Measurements from ENCODE around the gene INTS4. TPM values are rescaled to one million over a fixed set of nuclear protein-coding genes. Genes with fewer than 3 reads are reported as not detected.
"Not testable (repeated sequence)": the region's sequence is repeated elsewhere in the genome, so short reads cannot be mapped to it uniquely, and the experiment has no call there.

INTS4 gene
- total and polyA plus RNA-seq, 10 of the 15 experiments (the other 5 are each of a cell fraction or from before 2014, with no cell fraction given) = 20.2 to 50.5 (median 40.0) TPM

GRCh38 chr11:77865805-77866204, 128.7 kb downstream of the INTS4 start:
- Histone ChIP-seq H3K79me2 (ENCODE audit: control insufficient read depth, insufficient read depth, low read length) (no peaks in the 10 kb centered on the region), H3K4me2 (ENCODE audit: control insufficient read depth, insufficient read depth) (no peak overlapping the region), H4K20me1 (ENCODE audit: control insufficient read depth, insufficient read depth) (no peaks in the 10 kb centered on the region), H3K9me3 (replicated peaks; ENCODE audit: control insufficient read depth, insufficient read depth, low read length) (no peaks in the 10 kb centered on the region), H3K4me1 (ENCODE audit: control insufficient read depth, insufficient read depth, low read length) (no peaks in the 10 kb centered on the region), H3K36me3 (ENCODE audit: control insufficient read depth in 2 of 2, insufficient read depth in 2 of 2, low read length in 1 of 2) (no peaks in the 10 kb centered on the region), H3K9ac (ENCODE audit: control insufficient read depth, insufficient read depth, low read length) (no peak overlapping the region), H3K27me3 (replicated peaks in 1 of 2; ENCODE audit: control insufficient read depth in 2 of 2, insufficient read depth in 2 of 2, low read length in 1 of 2) (no peaks in the 10 kb centered on the region), H3K4me3 (no peak overlapping the region), H3K27ac (ENCODE audit: control insufficient read depth, insufficient read depth) (no peak overlapping the region), H2AFZ (ENCODE audit: control insufficient read depth, low read depth, low read length) (no peak overlapping the region)
- TF ChIP-seq ZNF274 (IDR thresholded peaks at IDR 0.05; ENCODE audit: insufficient read depth, insufficient read length) = no peak
- FAIRE-seq = no peak
- no peak for ATAC-seq
- BruUV-seq (replicated peaks) = no TSS peak
- POLR2A ChIA-PET = no interaction called here
- SMC1A ChIA-PET (ENCODE audit: uncharacterized antibody, unreplicated experiment) = no interaction called here
- intact Hi-C loops (cut with micrococcal nuclease; ENCODE audit: unreplicated experiment) = no loop called here
- CTCF ChIA-PET = interaction anchor here (0.6 kb wide), 1 partner anchor 1234 kb away, joined by 3 read pairs; no protein-coding TSS in a partner anchor
- WGBS (ENCODE audit: insufficient coverage, insufficient replicate concordance, low lambda C conversion rate, missing lambda C conversion rate) = 100% methylated on average over 1 of the region's 1 CpG
- in situ Hi-C loops (cut with MboI) = no loop called here
- RAD21 ChIA-PET (ENCODE audit: unreplicated experiment) = no interaction called here
- no peak for DNase-seq (ENCODE audit: low read depth, low spot score)

DNA sequence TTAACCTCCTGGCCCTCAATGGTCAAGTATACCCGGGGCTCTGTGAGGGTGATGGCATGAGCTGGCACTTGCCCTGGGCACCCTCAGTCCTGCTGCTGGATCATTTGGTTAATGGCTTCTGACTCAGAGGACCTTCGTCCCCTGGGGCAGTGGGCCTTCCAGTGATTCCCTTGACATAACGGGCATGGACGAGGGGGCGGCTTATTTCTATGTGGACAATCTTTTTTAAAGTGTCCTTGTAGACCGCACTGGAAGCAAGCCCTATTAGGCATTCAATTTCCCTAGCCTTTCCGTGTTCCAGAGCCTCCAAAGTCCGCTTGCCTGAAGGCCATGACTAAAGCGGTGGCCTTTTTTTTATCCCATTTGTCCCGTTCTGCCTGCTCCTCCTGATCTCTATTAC, 133.0 kb downstream of the INTS4 start:
- H3K27me3 ChIP-seq (replicated peaks in 1 of 2; ENCODE audit: control insufficient read depth in 2 of 2, insufficient read depth in 2 of 2, low read length in 1 of 2); RAD21 ChIA-PET (ENCODE audit: unreplicated experiment); H3K36me3 ChIP-seq (ENCODE audit: control insufficient read depth in 2 of 2, insufficient read depth in 2 of 2, low read length in 1 of 2); CTCF ChIA-PET; FAIRE-seq; in situ Hi-C loops (cut with MboI); intact Hi-C loops (cut with micrococcal nuclease; ENCODE audit: unreplicated experiment); DNase-seq (ENCODE audit: low read depth, low spot score); H3K27ac ChIP-seq (ENCODE audit: control insufficient read depth, insufficient read depth); H3K9me3 ChIP-seq (replicated peaks; ENCODE audit: control insufficient read depth, insufficient read depth, low read length); H3K4me2 ChIP-seq (ENCODE audit: control insufficient read depth, insufficient read depth); H4K20me1 ChIP-seq (ENCODE audit: control insufficient read depth, insufficient read depth); SMC1A ChIA-PET (ENCODE audit: uncharacterized antibody, unreplicated experiment); POLR2A ChIA-PET; H3K4me1 ChIP-seq (ENCODE audit: control insufficient read depth, insufficient read depth, low read length); H3K79me2 ChIP-seq (ENCODE audit: control insufficient read depth, insufficient read depth, low read length); BruUV-seq (replicated peaks); H3K4me3 ChIP-seq; H2AFZ ChIP-seq (ENCODE audit: control insufficient read depth, low read depth, low read length); H3K9ac ChIP-seq (ENCODE audit: control insufficient read depth, insufficient read depth, low read length); ATAC-seq: not testable (repeated sequence)
- 95% methylated on average over 10 of the region's 10 CpGs for WGBS (ENCODE audit: insufficient coverage, insufficient replicate concordance, low lambda C conversion rate, missing lambda C conversion rate)

- WGBS (ENCODE audit: insufficient coverage, insufficient replicate concordance, low lambda C conversion rate, missing lambda C conversion rate) = 90% methylated on average over 8 of the region's 10 CpGs
- H3K4me3 ChIP-seq; H3K9ac ChIP-seq (ENCODE audit: control insufficient read depth, insufficient read depth, low read length); DNase-seq (ENCODE audit: low read depth, low spot score); H3K9me3 ChIP-seq (replicated peaks; ENCODE audit: control insufficient read depth, insufficient read depth, low read length); H3K27me3 ChIP-seq (replicated peaks in 1 of 2; ENCODE audit: control insufficient read depth in 2 of 2, insufficient read depth in 2 of 2, low read length in 1 of 2); H2AFZ ChIP-seq (ENCODE audit: control insufficient read depth, low read depth, low read length); ATAC-seq; intact Hi-C loops (cut with micrococcal nuclease; ENCODE audit: unreplicated experiment); POLR2A ChIA-PET; H3K79me2 ChIP-seq (ENCODE audit: control insufficient read depth, insufficient read depth, low read length); H3K4me1 ChIP-seq (ENCODE audit: control insufficient read depth, insufficient read depth, low read length); H4K20me1 ChIP-seq (ENCODE audit: control insufficient read depth, insufficient read depth); H3K36me3 ChIP-seq (ENCODE audit: control insufficient read depth in 2 of 2, insufficient read depth in 2 of 2, low read length in 1 of 2); in situ Hi-C loops (cut with MboI); H3K4me2 ChIP-seq (ENCODE audit: control insufficient read depth, insufficient read depth); CTCF ChIA-PET; RAD21 ChIA-PET (ENCODE audit: unreplicated experiment); BruUV-seq (replicated peaks); FAIRE-seq; H3K27ac ChIP-seq (ENCODE audit: control insufficient read depth, insufficient read depth); SMC1A ChIA-PET (ENCODE audit: uncharacterized antibody, unreplicated experiment): not testable (repeated sequence)
Observed at GRCh38 chr11:77857906-77858457, 136.5 kb downstream of the INTS4 start.

Data from GM12878 (cell line).